SIG-M5 treated with dmso at 0.1 percent for 504 hours (cell line): Measurements from ENCODE around the gene USP17L30.
"Not testable (repeated sequence)": the region's sequence is repeated elsewhere in the genome, so short reads cannot be mapped to it uniquely, and the experiment has no call there.

Source experiments
- DNase-seq: peaks from one replicate; lab custom pipeline; 2025; ENCODE audit not compliant: unreplicated experiment; lab: John Stamatoyannopoulos, UW

USP17L30 gene

DNA sequence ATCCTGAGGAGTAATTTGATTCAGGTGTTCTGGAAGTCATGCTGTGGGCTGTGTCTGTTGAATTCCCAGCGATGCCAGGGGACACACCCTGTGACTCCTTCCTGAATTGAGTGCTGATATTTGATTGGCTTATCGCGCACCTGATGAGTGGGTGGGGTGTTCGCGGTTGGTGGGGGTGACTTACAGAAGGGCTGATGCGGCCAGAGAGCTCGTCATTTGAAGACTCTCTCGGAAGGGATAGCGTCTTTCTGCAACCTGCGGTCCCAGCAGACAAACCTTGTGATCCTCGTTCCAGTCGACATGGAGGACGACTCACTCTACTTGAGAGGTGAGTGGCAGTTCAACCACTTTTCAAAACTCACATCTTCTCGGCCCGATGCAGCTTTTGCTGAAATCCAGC, at the start of gene USP17L30:
Gene USP17L30, plus strand, starts transcription at position 301 of the 400 bp plus-strand sequence. Its CDS starts 0 bp downstream, at position 301.
- DNase-seq = not testable (repeated sequence)

- DNase-seq = not testable (repeated sequence)
Observed at GRCh38 chr4:9324191-9324590, 38.7 kb upstream of the USP17L30 start.

DNA sequence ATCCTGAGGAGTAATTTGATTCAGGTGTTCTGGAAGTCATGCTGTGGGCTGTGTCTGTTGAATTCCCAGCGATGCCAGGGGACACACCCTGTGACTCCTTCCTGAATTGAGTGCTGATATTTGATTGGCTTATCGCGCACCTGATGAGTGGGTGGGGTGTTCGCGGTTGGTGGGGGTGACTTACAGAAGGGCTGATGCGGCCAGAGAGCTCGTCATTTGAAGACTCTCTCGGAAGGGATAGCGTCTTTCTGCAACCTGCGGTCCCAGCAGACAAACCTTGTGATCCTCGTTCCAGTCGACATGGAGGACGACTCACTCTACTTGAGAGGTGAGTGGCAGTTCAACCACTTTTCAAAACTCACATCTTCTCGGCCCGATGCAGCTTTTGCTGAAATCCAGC, 38.1 kb upstream of the USP17L30 start, which contains the start of gene USP17L24:
Gene USP17L24, plus strand, starts transcription at position 301 of the 400 bp plus-strand sequence. Its CDS starts 0 bp downstream, at position 301.
- DNase-seq = not testable (repeated sequence)

DNA sequence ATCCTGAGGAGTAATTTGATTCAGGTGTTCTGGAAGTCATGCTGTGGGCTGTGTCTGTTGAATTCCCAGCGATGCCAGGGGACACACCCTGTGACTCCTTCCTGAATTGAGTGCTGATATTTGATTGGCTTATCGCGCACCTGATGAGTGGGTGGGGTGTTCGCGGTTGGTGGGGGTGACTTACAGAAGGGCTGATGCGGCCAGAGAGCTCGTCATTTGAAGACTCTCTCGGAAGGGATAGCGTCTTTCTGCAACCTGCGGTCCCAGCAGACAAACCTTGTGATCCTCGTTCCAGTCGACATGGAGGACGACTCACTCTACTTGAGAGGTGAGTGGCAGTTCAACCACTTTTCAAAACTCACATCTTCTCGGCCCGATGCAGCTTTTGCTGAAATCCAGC, 33.3 kb upstream of the USP17L30 start, which contains the start of gene USP17L25:
Gene USP17L25, plus strand, starts transcription at position 301 of the 400 bp plus-strand sequence. Its CDS starts 0 bp downstream, at position 301.
- not testable (repeated sequence) for DNase-seq

GRCh38 chr4:9334358-9334757, 28.6 kb upstream of the USP17L30 start, which contains the start of gene USP17L26:
Gene USP17L26, plus strand, starts transcription at chr4:9334658. Its CDS starts 0 bp downstream, at chr4:9334658.
- DNase-seq = not testable (repeated sequence)

- not testable (repeated sequence) for DNase-seq
Observed at GRCh38 chr4:9339103-9339502, 23.8 kb upstream of the USP17L30 start, which contains the start of gene USP17L5. Gene USP17L5, plus strand, starts transcription at chr4:9339403. Its CDS starts 0 bp downstream, at chr4:9339403.

DNA sequence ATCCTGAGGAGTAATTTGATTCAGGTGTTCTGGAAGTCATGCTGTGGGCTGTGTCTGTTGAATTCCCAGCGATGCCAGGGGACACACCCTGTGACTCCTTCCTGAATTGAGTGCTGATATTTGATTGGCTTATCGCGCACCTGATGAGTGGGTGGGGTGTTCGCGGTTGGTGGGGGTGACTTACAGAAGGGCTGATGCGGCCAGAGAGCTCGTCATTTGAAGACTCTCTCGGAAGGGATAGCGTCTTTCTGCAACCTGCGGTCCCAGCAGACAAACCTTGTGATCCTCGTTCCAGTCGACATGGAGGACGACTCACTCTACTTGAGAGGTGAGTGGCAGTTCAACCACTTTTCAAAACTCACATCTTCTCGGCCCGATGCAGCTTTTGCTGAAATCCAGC, 19.1 kb upstream of the USP17L30 start, which contains the start of gene USP17L27:
Gene USP17L27, plus strand, starts transcription at position 301 of the 400 bp plus-strand sequence. Its CDS starts 0 bp downstream, at position 301.
- not testable (repeated sequence) for DNase-seq

- DNase-seq = not testable (repeated sequence)
Observed at GRCh38 chr4:9348593-9348992, 14.3 kb upstream of the USP17L30 start, which contains the start of gene USP17L28. Gene USP17L28, plus strand, starts transcription at chr4:9348893. Its CDS starts 0 bp downstream, at chr4:9348893.

- not testable (repeated sequence) for DNase-seq
Observed at GRCh38 chr4:9350866-9351265, 12.1 kb upstream of the USP17L30 start.

- not testable (repeated sequence) for DNase-seq
Observed at GRCh38 chr4:9353338-9353737, 9.6 kb upstream of the USP17L30 start, which contains the start of gene USP17L29. Gene USP17L29, plus strand, starts transcription at chr4:9353638. Its CDS starts 0 bp downstream, at chr4:9353638.

- not testable (repeated sequence) for DNase-seq
Observed at GRCh38 chr4:9379881-9380280, 17.0 kb downstream of the USP17L30 start.

GRCh38 chr4:9381012-9381534, 18.1 kb downstream of the USP17L30 start:
- not testable (repeated sequence) for DNase-seq

DNA sequence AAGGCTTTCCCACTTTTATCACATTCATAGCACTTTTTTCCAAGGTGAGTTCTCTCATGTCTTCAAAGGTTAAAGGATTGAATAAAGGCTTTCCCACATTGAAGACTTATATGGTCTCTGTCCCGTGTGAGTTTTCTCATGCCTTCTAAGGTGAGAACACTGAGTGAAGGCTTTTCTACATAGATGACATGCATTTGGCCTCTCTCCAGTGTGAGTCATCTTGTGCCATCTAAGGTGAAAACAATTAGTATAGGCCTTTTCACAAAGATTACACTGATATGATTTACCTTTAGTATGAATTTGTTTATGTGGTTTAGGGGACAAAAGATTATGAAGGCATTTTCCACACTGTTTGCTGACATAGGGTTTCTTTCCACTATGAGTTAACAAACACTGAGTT, 21.2 kb downstream of the USP17L30 start:
- no peak for DNase-seq

GRCh38 chr4:9389001-9389400, 26.1 kb downstream of the USP17L30 start:
- DNase-seq = not testable (repeated sequence)

DNA sequence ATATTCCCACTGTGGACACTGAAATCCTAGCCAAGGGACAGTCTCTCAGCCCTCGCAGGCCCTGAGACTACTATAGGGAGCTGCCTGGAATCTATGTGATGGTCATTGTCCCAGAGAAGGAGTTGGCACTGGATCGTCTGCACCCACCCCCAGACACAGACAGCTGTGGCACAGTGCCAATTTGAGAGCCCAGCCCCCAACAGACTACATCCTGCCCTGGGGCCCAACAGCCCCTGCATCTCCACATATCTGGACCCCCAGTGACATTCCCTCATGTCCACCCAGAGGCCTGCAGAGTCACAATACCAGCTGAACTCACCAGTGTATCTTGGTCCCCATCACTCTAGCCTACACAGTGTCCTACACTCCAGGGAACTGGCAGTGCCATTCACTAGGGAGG, 42.8 kb downstream of the USP17L30 start:
- not testable (repeated sequence) for DNase-seq

DNA sequence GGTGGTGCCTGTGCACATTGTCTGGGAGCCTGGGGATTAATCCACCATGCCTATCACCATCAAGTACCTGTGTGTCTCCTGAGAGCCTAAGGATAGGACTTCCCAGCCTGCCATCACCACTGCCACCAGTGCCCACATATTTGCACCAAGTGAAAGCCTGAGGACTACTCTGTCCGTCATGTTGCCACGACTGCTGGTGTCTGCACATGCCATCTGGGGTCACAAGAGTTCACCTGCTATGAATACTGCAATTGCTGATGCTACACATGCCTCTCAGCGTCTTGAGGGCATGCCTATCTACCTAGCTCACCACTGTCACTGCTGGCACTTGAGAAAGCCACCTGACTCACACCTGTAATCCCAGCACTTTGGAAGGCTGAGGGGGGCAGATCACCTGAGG, 43.6 kb downstream of the USP17L30 start:
- DNase-seq = not testable (repeated sequence)

DNA sequence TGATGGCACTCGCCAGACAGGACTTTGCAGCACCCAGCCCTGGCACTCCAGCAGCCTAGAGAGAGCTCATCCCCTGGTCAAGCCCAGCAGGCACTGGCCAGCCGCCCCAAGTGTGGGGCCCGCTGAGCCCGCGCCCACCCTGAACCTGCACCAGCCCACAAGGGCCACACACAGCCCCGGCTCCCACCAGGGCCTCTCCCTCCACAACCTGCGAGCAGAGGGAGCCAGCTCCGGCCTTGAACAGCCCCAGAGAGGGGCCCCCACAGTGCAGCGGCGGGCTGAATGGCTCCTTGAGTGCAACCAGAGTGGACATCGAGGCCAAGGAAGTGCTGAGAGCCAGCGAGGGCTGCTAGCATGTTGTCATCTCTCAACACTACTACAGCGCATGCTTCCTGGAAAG, 46.9 kb downstream of the USP17L30 start:
- no peak for DNase-seq
